Measurements from ENCODE around the gene MSH2.
"Not testable (repeated sequence)": the region's sequence is repeated elsewhere in the genome, so short reads cannot be mapped to it uniquely, and the experiment has no call there.

The MSH2 gene

DNA sequence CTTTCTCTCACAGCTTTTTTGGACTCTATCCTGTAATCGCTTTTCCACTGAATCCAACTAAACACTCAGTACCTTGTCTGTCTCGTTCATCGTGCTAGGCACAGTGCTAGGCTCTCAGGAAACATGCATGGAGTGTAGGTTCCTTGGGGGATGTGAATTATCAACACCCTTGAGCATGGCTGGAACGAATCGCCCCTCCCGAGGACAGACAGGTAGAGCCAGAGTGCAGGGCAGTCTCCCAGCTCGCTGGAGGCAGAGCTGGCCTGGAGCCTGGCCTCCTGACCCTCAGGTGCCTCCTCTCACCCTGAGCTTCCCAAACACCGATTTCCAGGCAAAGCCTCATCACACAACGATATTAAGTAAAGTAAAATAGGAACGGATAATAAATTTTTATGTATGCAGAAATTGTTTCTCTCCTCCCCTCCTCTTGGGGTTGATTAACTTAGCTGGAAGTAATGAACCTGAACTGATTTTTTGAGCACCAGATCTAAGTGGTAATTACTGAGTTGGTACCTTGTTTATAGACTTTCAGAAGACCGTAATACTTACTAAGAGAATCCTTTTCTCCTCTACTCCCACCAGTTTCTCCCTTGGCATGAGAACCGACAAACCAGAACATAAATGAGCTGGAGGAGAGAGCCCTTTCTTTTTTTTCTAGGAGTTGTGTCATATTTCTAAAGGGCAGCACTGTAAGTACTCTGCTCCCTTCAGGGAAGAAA is 90.5 kb downstream of the MSH2 start:
- Histone ChIP-seq H3K27ac (no peak overlapping the region), H3K4me3 (no peak overlapping the region)
- no peak for TF ChIP-seq CTCF (IDR thresholded peaks at IDR 0.05)
- no peak for DNase-seq (ENCODE audit: low spot score)

GRCh38 chr2:47494267-47495130 is 91.5 kb downstream of the MSH2 start:
- no peak for DNase-seq (ENCODE audit: low spot score)
- TF ChIP-seq CTCF (IDR thresholded peaks at IDR 0.05), result no peak
- no peak overlapping the region for H3K4me3 ChIP-seq
- no peak overlapping the region for H3K27ac ChIP-seq

DNA sequence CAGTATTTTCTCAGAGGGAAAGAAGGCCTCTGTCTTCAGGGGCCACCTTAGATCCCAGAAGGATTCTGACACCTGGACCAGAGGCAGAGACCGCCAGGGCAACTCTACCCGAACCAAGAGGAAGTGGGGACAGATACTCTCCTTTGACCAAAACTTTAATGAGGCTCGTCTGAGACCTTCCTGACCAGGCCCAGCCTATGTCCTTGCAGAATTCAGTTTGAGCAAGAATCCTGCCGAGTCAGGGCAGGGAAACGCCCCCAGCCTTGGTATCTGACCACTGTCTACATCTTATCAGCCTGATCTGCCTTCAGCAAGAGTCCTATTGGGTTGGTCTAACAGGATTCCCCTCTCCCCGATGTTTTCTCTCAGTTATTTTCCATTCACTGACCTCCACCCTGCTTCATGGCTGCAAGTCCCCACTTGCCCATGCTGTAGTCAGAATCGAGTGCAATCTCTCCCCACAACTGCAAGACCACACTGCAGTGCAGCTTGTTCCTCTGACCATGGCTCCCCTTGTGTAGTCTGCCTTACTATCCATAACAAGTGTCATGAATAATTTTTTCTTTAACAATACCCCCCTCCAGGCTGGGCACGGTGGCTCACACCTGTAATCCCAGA is 95.0 kb downstream of the MSH2 start:
- TF ChIP-seq CTCF (IDR thresholded peaks at IDR 0.05), result no peak
- DNase-seq (ENCODE audit: low spot score), result no peak
- no peak overlapping the region for H3K4me3 ChIP-seq
- no peak overlapping the region for H3K27ac ChIP-seq

GRCh38 chr2:47499093-47499492 is 96.1 kb downstream of the MSH2 start:
- TF ChIP-seq CTCF (IDR thresholded peaks at IDR 0.05), result no peak
- Histone ChIP-seq H3K4me3 (no peak overlapping the region), H3K27ac (no peak overlapping the region)
- no peak for DNase-seq (ENCODE audit: low spot score)

GRCh38 chr2:47499621-47500309 is 96.8 kb downstream of the MSH2 start:
- no peak overlapping the region for H3K4me3 ChIP-seq
- no peak for DNase-seq (ENCODE audit: low spot score)
- no peak for TF ChIP-seq CTCF (IDR thresholded peaks at IDR 0.05)
- no peak overlapping the region for H3K27ac ChIP-seq

DNA sequence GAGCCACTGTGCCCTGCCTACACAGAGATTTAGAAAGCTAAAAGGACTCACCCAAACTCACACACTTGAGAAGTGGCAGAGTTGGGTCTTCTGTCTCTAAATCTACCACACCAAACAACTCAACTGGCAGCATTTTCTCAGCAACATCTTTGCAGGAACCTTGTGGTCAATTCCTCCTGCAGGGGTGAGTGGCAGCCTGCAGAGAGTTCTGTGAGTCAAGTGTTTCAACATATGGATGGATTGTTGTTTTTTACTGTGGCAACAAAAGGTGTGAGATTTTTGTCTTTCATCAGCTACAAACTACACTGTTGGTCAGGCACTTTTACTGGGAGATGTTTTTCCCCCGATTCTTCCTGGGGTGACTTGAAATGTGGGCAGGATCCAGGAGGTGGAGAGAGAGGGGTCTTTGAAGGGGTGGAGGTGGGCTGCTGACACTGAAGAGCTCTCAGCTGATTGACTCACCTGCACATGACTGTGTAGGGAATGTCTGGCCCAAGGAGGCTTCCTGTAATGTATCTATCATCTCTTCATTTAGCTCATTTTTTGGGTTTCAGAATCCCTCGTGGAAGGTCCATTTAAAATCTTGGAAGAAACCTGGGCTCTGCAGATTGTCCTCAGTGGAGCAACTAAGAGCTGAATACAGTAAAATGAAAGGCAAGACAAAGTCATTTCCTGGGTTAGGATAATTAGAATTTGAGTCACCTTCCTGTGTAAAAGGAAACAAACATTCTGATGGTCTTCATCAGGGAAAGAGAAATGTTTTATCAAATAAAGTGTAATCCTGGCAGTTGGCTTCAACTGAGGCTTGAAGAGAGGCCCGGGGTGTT is 98.6 kb downstream of the MSH2 start:
- Histone ChIP-seq H3K27ac (no peak overlapping the region), H3K4me3 (no peak overlapping the region)
- no peak for DNase-seq (ENCODE audit: low spot score)
- no peak for TF ChIP-seq CTCF (IDR thresholded peaks at IDR 0.05)

- H3K27ac ChIP-seq; H3K4me3 ChIP-seq; DNase-seq (ENCODE audit: low spot score): not testable (repeated sequence)
Observed at GRCh38 chr2:47502498-47502897, 99.5 kb downstream of the MSH2 start.

All from coronary artery (tissue), 2 donors.